ENCODE measurements around the gene SNX17.

The SNX17 gene

GRCh38 chr2:27369471-27370025, 868 bp upstream of the SNX17 start:
- Histone ChIP-seq H3K27ac (ENCODE audit: low read depth, low read length) (peak overlapping the region; percentile 88), H3K4me3 (ENCODE audit: low read depth in 1 of 2, low read length in 2 of 2) (peak overlapping the region; percentile 90 to 94), H3K36me3 (ENCODE audit: control insufficient read depth in 1 of 2, insufficient read depth in 2 of 2, low read length in 2 of 2) (peaks cover 42 to 59% of the 10 kb centered on the region in 2 donors), H3K27me3 (ENCODE audit: control insufficient read depth in 1 of 2, insufficient read depth in 2 of 2, low read length in 2 of 2) (no peaks in the 10 kb centered on the region), H3K4me1 (ENCODE audit: control insufficient read depth in 1 of 2, insufficient read depth in 2 of 2, low read length in 2 of 2) (peaks cover 28 to 29% of the 10 kb centered on the region in 2 donors), H3K9me3 (ENCODE audit: control insufficient read depth in 1 of 2, low read length in 2 of 2) (no peaks in the 10 kb centered on the region), H3K9ac (ENCODE audit: low read depth in 1 of 2, low read length in 2 of 2) (peak overlapping the region; percentile 89 to 97)

GRCh38 chr2:27370816-27371620, 602 bp downstream of the SNX17 start:
- peak overlapping the region; percentile 77 for H3K27ac ChIP-seq (ENCODE audit: low read depth, low read length)
- no peaks in the 10 kb centered on the region for H3K9me3 ChIP-seq (ENCODE audit: control insufficient read depth in 1 of 2, low read length in 2 of 2)
- H3K36me3 ChIP-seq (ENCODE audit: control insufficient read depth in 1 of 2, insufficient read depth in 2 of 2, low read length in 2 of 2) = peaks cover 50 to 62% of the 10 kb centered on the region in 2 donors
- peaks cover 28 to 29% of the 10 kb centered on the region in 2 donors for H3K4me1 ChIP-seq (ENCODE audit: control insufficient read depth in 1 of 2, insufficient read depth in 2 of 2, low read length in 2 of 2)
- peak overlapping the region; percentile 94 to 98 for H3K4me3 ChIP-seq (ENCODE audit: low read depth in 1 of 2, low read length in 2 of 2)
- H3K9ac ChIP-seq (ENCODE audit: low read depth in 1 of 2, low read length in 2 of 2) = peak overlapping the region; percentile 89 to 96
- no peaks in the 10 kb centered on the region for H3K27me3 ChIP-seq (ENCODE audit: control insufficient read depth in 1 of 2, insufficient read depth in 2 of 2, low read length in 2 of 2)

DNA sequence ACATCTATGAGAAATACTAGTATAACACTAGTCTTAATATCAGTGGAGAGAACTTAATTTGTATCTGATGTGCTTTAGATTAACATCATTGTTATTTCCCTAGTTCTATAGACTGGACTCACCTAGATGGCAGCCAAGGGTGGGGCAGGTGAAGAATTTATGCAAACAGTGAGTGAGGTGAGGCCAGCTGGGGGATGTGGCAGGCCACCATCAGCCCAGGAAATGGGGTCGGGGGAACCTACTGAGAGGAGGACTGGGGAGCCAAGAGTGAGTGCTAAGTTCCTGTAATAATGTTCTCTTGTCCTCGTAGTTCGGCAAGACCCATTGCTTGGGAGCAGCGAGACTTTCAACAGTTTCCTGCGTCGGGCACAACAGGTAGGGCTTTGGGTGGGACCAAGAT, 2.5 kb downstream of the SNX17 start:
- no peak overlapping the region for H3K27ac ChIP-seq (ENCODE audit: low read depth, low read length)
- H3K4me1 ChIP-seq (ENCODE audit: control insufficient read depth in 1 of 2, insufficient read depth in 2 of 2, low read length in 2 of 2) = peaks cover 28 to 33% of the 10 kb centered on the region in 2 donors
- H3K9me3 ChIP-seq (ENCODE audit: control insufficient read depth in 1 of 2, low read length in 2 of 2) = no peaks in the 10 kb centered on the region
- H3K4me3 ChIP-seq (ENCODE audit: low read depth in 1 of 2, low read length in 2 of 2) = no peak overlapping the region
- H3K9ac ChIP-seq (ENCODE audit: low read depth in 1 of 2, low read length in 2 of 2) = no peak overlapping the region
- peaks cover 51 to 62% of the 10 kb centered on the region in 2 donors for H3K36me3 ChIP-seq (ENCODE audit: control insufficient read depth in 1 of 2, insufficient read depth in 2 of 2, low read length in 2 of 2)
- H3K27me3 ChIP-seq (ENCODE audit: control insufficient read depth in 1 of 2, insufficient read depth in 2 of 2, low read length in 2 of 2) = no peaks in the 10 kb centered on the region

DNA sequence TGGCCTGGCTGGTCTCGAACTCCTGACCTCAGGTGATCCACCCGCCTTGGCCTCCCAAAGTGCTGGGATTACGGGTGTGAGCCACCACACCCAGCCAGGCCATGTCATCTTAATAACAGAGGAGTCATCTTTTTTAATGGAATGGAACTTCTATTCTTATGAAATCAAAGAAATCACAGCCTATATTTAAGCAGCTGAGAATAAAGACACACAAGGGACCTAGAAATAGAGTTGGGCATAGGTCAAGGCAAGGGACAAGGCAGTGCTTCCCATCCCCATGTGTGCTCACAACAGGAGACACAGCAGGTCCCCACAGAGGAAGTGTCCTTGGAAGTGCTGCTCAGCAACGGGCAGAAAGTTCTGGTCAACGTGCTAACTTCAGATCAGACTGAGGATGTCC, 3.2 kb downstream of the SNX17 start:
- H3K27ac ChIP-seq (ENCODE audit: low read depth, low read length) = no peak overlapping the region
- H3K27me3 ChIP-seq (ENCODE audit: control insufficient read depth in 1 of 2, insufficient read depth in 2 of 2, low read length in 2 of 2) = no peaks in the 10 kb centered on the region
- H3K9me3 ChIP-seq (ENCODE audit: control insufficient read depth in 1 of 2, low read length in 2 of 2) = no peaks in the 10 kb centered on the region
- H3K4me1 ChIP-seq (ENCODE audit: control insufficient read depth in 1 of 2, insufficient read depth in 2 of 2, low read length in 2 of 2) = peaks cover 30 to 31% of the 10 kb centered on the region in 2 donors
- H3K9ac ChIP-seq (ENCODE audit: low read depth in 1 of 2, low read length in 2 of 2) = no peak overlapping the region
- peaks cover 49 to 62% of the 10 kb centered on the region in 2 donors for H3K36me3 ChIP-seq (ENCODE audit: control insufficient read depth in 1 of 2, insufficient read depth in 2 of 2, low read length in 2 of 2)
- H3K4me3 ChIP-seq (ENCODE audit: low read depth in 1 of 2, low read length in 2 of 2) = no peak overlapping the region

DNA sequence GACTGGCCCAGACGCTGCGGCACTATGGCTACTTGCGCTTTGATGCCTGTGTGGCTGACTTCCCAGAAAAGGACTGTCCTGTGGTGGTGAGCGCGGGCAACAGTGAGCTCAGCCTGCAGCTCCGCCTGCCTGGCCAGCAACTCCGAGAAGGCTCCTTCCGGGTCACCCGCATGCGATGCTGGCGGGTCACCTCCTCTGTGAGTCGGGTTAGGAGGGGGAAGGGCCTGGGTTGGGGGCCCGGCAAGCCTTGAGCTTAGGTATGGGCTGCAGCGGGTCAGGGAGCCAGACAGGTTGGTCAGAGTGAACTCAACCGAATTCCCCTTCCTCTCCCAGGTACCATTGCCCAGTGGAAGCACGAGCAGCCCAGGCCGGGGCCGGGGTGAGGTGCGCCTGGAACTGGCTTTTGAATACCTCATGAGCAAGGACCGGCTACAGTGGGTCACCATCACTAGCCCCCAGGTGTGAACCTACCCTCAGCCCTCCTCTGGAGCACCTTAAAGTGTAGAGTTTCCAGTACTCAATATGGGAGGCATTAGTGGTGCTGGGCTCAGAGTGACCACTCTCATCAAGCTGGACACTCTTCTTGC, 5.2 kb downstream of the SNX17 start:
- Histone ChIP-seq H3K36me3 (ENCODE audit: control insufficient read depth in 1 of 2, insufficient read depth in 2 of 2, low read length in 2 of 2) (peaks cover 47 to 61% of the 10 kb centered on the region in 2 donors), H3K27ac (ENCODE audit: low read depth, low read length) (no peak overlapping the region), H3K9me3 (ENCODE audit: control insufficient read depth in 1 of 2, low read length in 2 of 2) (no peaks in the 10 kb centered on the region), H3K9ac (ENCODE audit: low read depth in 1 of 2, low read length in 2 of 2) (no peak overlapping the region), H3K4me1 (ENCODE audit: control insufficient read depth in 1 of 2, insufficient read depth in 2 of 2, low read length in 2 of 2) (peaks cover 35% of the 10 kb centered on the region in 2 donors), H3K27me3 (ENCODE audit: control insufficient read depth in 1 of 2, insufficient read depth in 2 of 2, low read length in 2 of 2) (no peaks in the 10 kb centered on the region), H3K4me3 (ENCODE audit: low read depth in 1 of 2, low read length in 2 of 2) (no peak overlapping the region)

GRCh38 chr2:27376151-27376865, 5.9 kb downstream of the SNX17 start:
- H3K9ac ChIP-seq (ENCODE audit: low read depth in 1 of 2, low read length in 2 of 2) = no peak overlapping the region
- no peak overlapping the region for H3K4me3 ChIP-seq (ENCODE audit: low read depth in 1 of 2, low read length in 2 of 2)
- H3K27me3 ChIP-seq (ENCODE audit: control insufficient read depth in 1 of 2, insufficient read depth in 2 of 2, low read length in 2 of 2) = no peaks in the 10 kb centered on the region
- peaks cover 35 to 37% of the 10 kb centered on the region in 2 donors for H3K4me1 ChIP-seq (ENCODE audit: control insufficient read depth in 1 of 2, insufficient read depth in 2 of 2, low read length in 2 of 2)
- no peaks in the 10 kb centered on the region for H3K9me3 ChIP-seq (ENCODE audit: control insufficient read depth in 1 of 2, low read length in 2 of 2)
- H3K27ac ChIP-seq (ENCODE audit: low read depth, low read length) = no peak overlapping the region
- peaks cover 47 to 63% of the 10 kb centered on the region in 2 donors for H3K36me3 ChIP-seq (ENCODE audit: control insufficient read depth in 1 of 2, insufficient read depth in 2 of 2, low read length in 2 of 2)

- Histone ChIP-seq H3K4me1 (ENCODE audit: control insufficient read depth in 1 of 2, insufficient read depth in 2 of 2, low read length in 2 of 2) (peaks cover 30 to 31% of the 10 kb centered on the region in 2 donors), H3K27ac (ENCODE audit: low read depth, low read length) (no peak overlapping the region), H3K9me3 (ENCODE audit: control insufficient read depth in 1 of 2, low read length in 2 of 2) (no peaks in the 10 kb centered on the region), H3K9ac (ENCODE audit: low read depth in 1 of 2, low read length in 2 of 2) (no peak overlapping the region), H3K36me3 (ENCODE audit: control insufficient read depth in 1 of 2, insufficient read depth in 2 of 2, low read length in 2 of 2) (peaks cover 51 to 70% of the 10 kb centered on the region in 2 donors), H3K4me3 (ENCODE audit: low read depth in 1 of 2, low read length in 2 of 2) (no peak overlapping the region), H3K27me3 (ENCODE audit: control insufficient read depth in 1 of 2, insufficient read depth in 2 of 2, low read length in 2 of 2) (no peaks in the 10 kb centered on the region)
Measured at GRCh38 chr2:27376866-27377617, 6.6 kb downstream of the SNX17 start.

GRCh38 chr2:27377618-27378095, 7.2 kb downstream of the SNX17 start:
- Histone ChIP-seq H3K27me3 (ENCODE audit: control insufficient read depth in 1 of 2, insufficient read depth in 2 of 2, low read length in 2 of 2) (no peaks in the 10 kb centered on the region), H3K9me3 (ENCODE audit: control insufficient read depth in 1 of 2, low read length in 2 of 2) (no peaks in the 10 kb centered on the region), H3K27ac (ENCODE audit: low read depth, low read length) (no peak overlapping the region), H3K4me1 (ENCODE audit: control insufficient read depth in 1 of 2, insufficient read depth in 2 of 2, low read length in 2 of 2) (peaks cover 25% of the 10 kb centered on the region in 2 donors), H3K9ac (ENCODE audit: low read depth in 1 of 2, low read length in 2 of 2) (no peak overlapping the region), H3K36me3 (ENCODE audit: control insufficient read depth in 1 of 2, insufficient read depth in 2 of 2, low read length in 2 of 2) (peaks cover 49 to 70% of the 10 kb centered on the region in 2 donors), H3K4me3 (ENCODE audit: low read depth in 1 of 2, low read length in 2 of 2) (no peak overlapping the region)

DNA sequence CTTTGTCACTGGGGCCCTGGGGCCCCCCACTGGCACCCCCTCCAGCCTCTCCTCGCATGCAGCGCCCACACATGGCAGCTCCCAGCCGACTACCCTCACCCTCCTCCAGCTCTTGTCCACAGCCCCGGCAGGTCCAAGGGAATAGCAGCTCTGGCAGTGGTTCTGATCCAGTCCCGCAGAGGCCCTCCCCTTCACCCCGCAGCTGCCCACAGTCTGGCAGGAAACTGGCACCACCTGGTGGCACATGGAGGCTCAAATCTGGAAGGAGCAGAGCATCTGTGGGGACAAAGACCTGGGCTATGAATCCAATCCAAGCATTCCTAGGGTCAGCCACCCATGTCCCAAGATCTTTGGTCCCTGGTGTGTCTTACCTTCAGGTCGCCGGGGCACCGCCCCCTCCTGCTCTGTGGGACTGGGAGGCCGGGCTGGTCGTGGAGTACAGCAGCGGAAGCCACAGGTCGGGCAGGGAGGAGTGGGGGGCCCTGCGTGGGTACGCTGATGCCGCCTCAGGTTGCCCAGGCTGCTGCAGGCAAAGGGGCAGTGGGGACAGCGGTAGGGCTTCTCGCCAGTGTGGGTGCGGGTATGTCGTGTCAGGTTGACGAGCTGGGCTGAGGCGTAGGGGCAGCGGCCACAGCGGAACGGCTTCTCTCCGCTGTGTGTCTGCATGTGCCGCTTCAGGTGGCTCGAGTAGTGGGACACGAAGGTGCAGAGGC, 7.8 kb downstream of the SNX17 start:
- no peaks in the 10 kb centered on the region for H3K9me3 ChIP-seq (ENCODE audit: control insufficient read depth in 1 of 2, low read length in 2 of 2)
- peaks cover 47 to 68% of the 10 kb centered on the region in 2 donors for H3K36me3 ChIP-seq (ENCODE audit: control insufficient read depth in 1 of 2, insufficient read depth in 2 of 2, low read length in 2 of 2)
- H3K4me1 ChIP-seq (ENCODE audit: control insufficient read depth in 1 of 2, insufficient read depth in 2 of 2, low read length in 2 of 2) = peaks cover 21 to 25% of the 10 kb centered on the region in 2 donors
- peak overlapping the region in 1 of 2 donors; percentile 94 for H3K9ac ChIP-seq (ENCODE audit: low read depth in 1 of 2, low read length in 2 of 2)
- no peak overlapping the region for H3K27ac ChIP-seq (ENCODE audit: low read depth, low read length)
- H3K4me3 ChIP-seq (ENCODE audit: low read depth in 1 of 2, low read length in 2 of 2) = no peak overlapping the region
- H3K27me3 ChIP-seq (ENCODE audit: control insufficient read depth in 1 of 2, insufficient read depth in 2 of 2, low read length in 2 of 2) = no peaks in the 10 kb centered on the region

Measured in duodenal mucosa (tissue), 2 donors.